Kidney epithelial cell (primary cell): ENCODE results near the gene SEBOX. TPM values are rescaled to one million over a fixed set of nuclear protein-coding genes. Genes with fewer than 3 reads are reported as not detected.

Experiments used
- DNase-seq: peaks from one replicate; pipeline ENCODE4 v3.0.0-alpha.2; 2010; ENCODE audit warnings: low read depth
- H3K27me3 ChIP-seq: 2 replicates; pipeline ENCODE4 v1.6.0; 2011; ENCODE audit warnings: low read length; ENCODE audit not compliant: control insufficient read depth, insufficient read depth
- H3K36me3 ChIP-seq: 2 replicates; pipeline ENCODE4 v1.5.1; 2011; ENCODE audit warnings: low read length; ENCODE audit not compliant: control insufficient read depth, insufficient read depth
- H3K4me3 ChIP-seq: 2 replicates; pipeline ENCODE4 v1.5.1; 2011; ENCODE audit warnings: low read depth, mild to moderate bottlenecking, control low read depth, low read length
- total RNA-seq: library from RNA; depleted of rRNA; stranded (reverse); fragments of >200 nt; gene quantifications from 2 replicates; pipeline ENCODE4 v1.2.3, GENCODE V29; 2015
- TF ChIP-seq, protein P1 (sequence below): IDR thresholded peaks from 2 replicates; pipeline ENCODE4 v1.5.1; 2011; ENCODE audit warnings: mild to moderate bottlenecking, moderate library complexity, low read length, control low read depth, inconsistent platforms; ENCODE audit not compliant: insufficient read depth, poor library complexity, severe bottlenecking

SEBOX gene
- total RNA-seq, 1 donor from 2014 or later: not detected

DNA sequence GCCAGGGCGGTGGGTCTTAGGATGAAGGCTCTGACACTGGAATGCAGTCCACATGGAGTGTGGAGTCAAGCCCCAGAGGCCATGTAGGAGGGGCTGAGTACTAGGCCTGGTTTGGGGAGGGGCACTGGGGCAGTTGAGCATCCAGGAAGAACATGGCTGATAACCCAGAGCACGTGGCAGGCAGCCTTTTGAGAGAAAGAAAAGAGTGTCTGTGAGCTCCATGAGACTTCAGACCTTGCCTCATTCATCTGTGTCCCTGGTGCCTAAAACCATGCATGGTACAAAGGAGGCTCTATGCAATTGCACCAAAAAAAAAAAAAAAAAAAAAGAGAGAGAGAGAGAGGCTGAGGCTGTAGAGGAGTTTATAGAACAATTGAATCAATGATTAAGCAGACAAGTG is 26.4 kb upstream of the SEBOX start:
- no peak for DNase-seq
- H3K27me3 ChIP-seq: no peaks in the 10 kb centered on the region
- TF ChIP-seq, protein P1, sequence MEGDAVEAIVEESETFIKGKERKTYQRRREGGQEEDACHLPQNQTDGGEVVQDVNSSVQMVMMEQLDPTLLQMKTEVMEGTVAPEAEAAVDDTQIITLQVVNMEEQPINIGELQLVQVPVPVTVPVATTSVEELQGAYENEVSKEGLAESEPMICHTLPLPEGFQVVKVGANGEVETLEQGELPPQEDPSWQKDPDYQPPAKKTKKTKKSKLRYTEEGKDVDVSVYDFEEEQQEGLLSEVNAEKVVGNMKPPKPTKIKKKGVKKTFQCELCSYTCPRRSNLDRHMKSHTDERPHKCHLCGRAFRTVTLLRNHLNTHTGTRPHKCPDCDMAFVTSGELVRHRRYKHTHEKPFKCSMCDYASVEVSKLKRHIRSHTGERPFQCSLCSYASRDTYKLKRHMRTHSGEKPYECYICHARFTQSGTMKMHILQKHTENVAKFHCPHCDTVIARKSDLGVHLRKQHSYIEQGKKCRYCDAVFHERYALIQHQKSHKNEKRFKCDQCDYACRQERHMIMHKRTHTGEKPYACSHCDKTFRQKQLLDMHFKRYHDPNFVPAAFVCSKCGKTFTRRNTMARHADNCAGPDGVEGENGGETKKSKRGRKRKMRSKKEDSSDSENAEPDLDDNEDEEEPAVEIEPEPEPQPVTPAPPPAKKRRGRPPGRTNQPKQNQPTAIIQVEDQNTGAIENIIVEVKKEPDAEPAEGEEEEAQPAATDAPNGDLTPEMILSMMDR: no peak
- no peaks in the 10 kb centered on the region for H3K36me3 ChIP-seq
- H3K4me3 ChIP-seq: no peak overlapping the region

DNA sequence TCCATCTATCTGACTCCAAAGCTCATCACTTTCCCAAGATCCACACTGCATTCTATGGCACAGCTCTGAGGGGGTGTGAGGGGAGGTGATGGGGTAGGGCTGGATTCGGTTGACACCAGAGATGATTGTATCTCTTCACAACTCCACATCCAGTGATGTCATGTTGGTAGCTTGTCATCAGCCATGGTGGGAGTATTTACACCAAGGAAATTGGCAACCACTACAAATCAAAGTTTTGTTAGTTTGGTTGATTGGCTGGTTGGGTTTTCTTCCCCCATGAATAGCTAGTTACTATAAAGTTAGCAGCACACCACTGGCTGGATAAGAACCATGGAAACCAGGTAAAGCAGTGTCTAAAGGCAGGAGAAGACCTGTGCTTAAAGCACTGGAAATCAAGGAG is 26.0 kb upstream of the SEBOX start:
- Histone ChIP-seq H3K27me3 (no peaks in the 10 kb centered on the region), H3K4me3 (no peak overlapping the region), H3K36me3 (no peaks in the 10 kb centered on the region)
- DNase-seq: no peak
- TF ChIP-seq, protein P1: no peak

DNA sequence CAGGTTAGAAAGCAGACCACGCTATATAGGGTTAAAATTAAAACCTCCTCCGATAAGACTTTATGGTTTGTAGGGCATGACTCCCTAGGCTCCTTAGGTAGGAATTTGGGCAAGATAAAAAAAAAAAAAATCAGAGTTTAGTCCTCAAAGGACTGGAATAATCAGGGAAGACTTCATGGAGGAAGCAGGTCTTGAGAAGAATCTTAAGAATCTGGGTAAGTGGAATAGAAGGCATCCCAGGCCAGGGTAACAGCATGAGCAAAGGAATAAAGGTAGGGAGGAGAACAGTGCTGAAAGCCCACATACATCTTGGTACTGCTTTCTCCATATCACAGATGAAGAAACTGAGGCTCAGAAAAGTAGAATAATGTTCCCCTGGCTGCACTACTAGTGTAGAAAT is 25.6 kb upstream of the SEBOX start:
- H3K27me3 ChIP-seq: no peaks in the 10 kb centered on the region
- TF ChIP-seq, protein P1: no peak
- no peak for DNase-seq
- H3K36me3 ChIP-seq: no peaks in the 10 kb centered on the region
- H3K4me3 ChIP-seq: no peak overlapping the region

DNA sequence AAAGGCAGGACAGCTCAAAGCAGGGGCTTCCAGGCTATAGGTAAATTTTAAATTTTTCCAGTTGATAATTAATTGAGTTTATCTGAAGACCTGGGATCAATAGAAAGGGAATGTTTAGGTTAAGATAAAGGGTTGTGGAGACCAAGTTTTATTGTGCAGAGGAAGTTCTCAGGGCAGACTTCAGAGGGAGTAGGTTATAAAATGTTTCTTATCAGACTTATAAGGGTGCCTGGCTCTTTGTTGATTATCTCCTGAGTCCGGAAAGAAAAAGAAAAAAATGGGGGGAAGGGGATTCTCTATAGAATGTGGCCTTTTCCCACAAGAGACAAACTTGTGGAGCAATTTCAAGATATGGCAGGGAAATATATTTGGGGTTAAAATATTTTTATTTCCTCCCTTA is 25.1 kb upstream of the SEBOX start:
- TF ChIP-seq, protein P1: no peak
- Histone ChIP-seq H3K27me3 (peaks cover 4% of the 10 kb centered on the region), H3K36me3 (no peaks in the 10 kb centered on the region), H3K4me3 (no peak overlapping the region)
- DNase-seq: no peak

DNA sequence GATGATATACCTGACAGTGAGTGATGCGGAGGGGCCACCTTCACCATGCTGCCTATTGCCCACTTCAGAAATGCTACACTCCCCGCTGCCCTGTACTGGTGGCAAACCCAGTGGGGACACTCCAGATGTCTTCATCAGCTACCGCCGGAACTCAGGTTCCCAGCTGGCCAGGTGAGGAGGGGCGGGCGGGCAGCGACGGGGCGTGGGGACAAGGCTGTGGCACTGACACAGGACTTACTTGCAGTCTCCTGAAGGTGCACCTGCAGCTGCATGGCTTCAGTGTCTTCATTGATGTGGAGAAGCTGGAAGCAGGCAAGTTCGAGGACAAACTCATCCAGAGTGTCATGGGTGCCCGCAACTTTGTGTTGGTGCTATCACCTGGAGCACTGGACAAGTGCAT is 23.1 kb upstream of the SEBOX start:
- Histone ChIP-seq H3K4me3 (no peak overlapping the region), H3K36me3 (no peaks in the 10 kb centered on the region), H3K27me3 (peaks cover 21% of the 10 kb centered on the region)
- TF ChIP-seq, protein P1: no peak
- DNase-seq: no peak

DNA sequence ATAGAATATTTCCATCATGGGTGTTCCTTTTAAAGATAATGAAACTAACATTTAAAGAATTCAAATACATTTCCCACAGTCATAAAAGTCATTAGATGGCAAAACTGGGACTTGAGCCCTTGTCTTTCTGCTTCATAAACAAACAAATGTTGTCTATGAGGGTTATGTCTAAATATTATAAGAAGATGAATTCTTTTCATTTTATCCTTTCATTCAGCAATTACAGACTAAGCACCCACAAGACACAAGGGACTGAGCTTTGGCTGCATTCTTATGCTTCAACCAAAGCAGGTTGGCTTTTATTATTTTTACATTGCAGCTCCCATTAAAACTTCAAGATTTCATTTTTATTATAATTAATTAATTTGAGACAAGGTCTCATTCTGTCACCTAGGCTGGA is 21.4 kb upstream of the SEBOX start:
- TF ChIP-seq, protein P1: no peak
- H3K27me3 ChIP-seq: peaks cover 27% of the 10 kb centered on the region

More for the DNA sequence above, 21.4 kb upstream of the SEBOX start:
- no peaks in the 10 kb centered on the region for H3K36me3 ChIP-seq
- no peak overlapping the region for H3K4me3 ChIP-seq
- no peak for DNase-seq
